Right renal pelvis (tissue), 4 donors: ENCODE measurements around the gene DLX4. TPM values are rescaled to one million over a fixed set of nuclear protein-coding genes. Genes with fewer than 3 reads are reported as not detected.

Experiments
- DNase-seq, 4 donors: peaks; one replicate each; pipeline ENCODE4 v3.0.0-alpha.2; 2013; ENCODE audit warnings: low read depth in 4 of 4, low spot score in 3 of 4, missing footprints in 1 of 4
- polyA plus RNA-seq, 4 donors: library from polyadenylated mRNA; unstranded; fragments of 120-200 nt; gene quantifications; one replicate each; pipeline ENCODE4 v1.2.1, GENCODE V29; 2013; ENCODE audit not compliant: insufficient read length in 4 of 4

Gene DLX4
- polyA plus RNA-seq, 4 donors, result 0.52 to 0.78 (median 0.62) TPM

GRCh38 chr17:49967621-49968404, 1.2 kb upstream of the DLX4 start:
- no peak for DNase-seq

- no peak for DNase-seq
Measured at GRCh38 chr17:49968405-49969133, 421 bp upstream of the DLX4 start.

- DNase-seq, result no peak
Measured at GRCh38 chr17:49969795-49970389, 902 bp downstream of the DLX4 start.

GRCh38 chr17:49970498-49970897, 1.5 kb downstream of the DLX4 start:
- no peak for DNase-seq

DNA sequence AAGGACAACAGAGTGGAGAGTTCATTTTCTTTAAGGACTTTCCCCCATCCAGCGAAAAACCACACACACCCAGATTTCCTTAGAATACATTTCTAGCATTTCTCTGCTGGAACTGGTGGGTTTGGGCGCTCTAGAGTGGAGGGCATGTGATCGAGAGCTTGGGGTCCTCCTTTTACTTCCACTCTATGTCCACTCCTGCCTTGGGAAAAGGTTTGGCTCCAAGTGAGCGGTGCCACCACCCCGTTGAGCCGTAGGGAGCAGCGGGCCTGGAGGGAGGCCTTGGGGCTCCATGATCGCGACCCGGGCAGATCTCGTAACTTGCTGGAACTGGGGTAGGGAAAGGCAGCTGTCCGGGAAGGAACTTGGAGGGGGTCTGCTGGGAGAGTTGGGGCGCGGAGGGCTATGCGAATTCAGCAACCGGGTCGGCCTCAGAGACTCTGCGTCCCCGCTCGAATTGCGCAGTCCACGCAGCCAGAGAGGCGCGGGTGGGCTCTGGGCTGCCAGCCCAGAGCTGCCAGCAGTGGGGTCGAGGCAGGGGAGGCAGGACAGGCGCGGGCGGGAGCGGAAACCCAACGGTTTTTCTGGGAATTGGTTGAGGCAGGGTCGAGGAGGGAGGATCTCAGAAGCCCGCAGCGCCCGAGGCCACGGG, 2.3 kb downstream of the DLX4 start:
- no peak for DNase-seq

- no peak for DNase-seq
Measured at GRCh38 chr17:49971848-49972485, 3.0 kb downstream of the DLX4 start.

GRCh38 chr17:49972486-49973270, 3.7 kb downstream of the DLX4 start:
- DNase-seq, result no peak

GRCh38 chr17:49973271-49973615, 4.3 kb downstream of the DLX4 start:
- no peak for DNase-seq

- no peak for DNase-seq
Measured at GRCh38 chr17:49975531-49975930, 6.5 kb downstream of the DLX4 start.

DNA sequence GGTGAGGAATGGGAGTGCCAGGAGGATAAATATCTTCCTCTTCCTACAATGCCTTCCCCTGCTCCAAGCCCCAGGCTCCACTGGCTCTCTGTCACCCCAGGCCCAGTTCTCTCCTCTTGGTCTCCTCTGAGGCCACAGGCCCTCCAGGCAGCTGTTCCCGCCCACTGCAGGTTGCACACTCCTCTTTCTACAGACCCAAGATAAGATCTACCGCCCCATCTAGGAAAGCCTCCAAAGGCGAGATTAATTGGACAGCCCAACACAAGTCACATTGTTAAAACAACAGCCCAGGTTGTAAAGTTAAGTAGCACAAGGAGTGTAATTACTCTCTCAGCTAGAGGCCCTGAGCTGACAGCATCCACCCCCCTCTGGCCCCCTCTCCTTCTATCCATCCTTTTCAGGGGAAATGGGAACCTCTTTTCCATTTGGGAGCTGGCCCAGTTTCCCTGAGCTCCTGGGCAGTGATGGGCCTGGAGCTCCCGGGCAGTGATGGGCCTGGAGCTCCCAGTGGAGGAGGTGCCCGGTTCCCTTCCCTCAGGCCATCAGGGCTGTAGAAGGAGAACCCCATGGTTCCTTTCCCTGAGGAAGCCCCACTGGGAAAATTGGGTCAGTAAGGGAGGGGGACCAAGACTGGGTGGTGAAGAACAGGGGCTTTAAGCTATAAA, 7.3 kb downstream of the DLX4 start:
- DNase-seq, result no peak

GRCh38 chr17:49976828-49977202, 7.8 kb downstream of the DLX4 start:
- no peak for DNase-seq

GRCh38 chr17:49977463-49978389, 8.7 kb downstream of the DLX4 start:
- no peak for DNase-seq

DNA sequence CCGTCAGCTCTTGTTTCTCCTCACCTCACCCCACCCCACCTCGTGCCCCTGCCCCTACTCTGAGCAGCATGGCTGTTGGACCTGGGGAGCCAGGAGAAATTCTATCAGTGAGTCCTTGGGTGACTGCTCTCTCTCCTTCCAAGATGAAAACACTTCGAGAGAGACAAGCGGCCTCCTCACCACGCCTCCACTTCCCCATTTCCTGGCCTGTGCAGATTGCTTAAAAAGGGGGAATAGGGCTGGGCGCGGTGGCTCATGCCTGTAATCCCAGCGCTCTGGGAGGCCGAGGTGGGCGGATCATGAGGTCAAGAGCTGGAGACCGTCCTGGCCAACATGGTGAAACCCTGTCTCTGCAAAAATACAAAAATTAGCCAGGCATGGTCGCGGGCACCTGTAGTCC, 9.5 kb downstream of the DLX4 start:
- no peak for DNase-seq

GRCh38 chr17:49979748-49980479, 10.9 kb downstream of the DLX4 start:
- DNase-seq, result no peak

DNA sequence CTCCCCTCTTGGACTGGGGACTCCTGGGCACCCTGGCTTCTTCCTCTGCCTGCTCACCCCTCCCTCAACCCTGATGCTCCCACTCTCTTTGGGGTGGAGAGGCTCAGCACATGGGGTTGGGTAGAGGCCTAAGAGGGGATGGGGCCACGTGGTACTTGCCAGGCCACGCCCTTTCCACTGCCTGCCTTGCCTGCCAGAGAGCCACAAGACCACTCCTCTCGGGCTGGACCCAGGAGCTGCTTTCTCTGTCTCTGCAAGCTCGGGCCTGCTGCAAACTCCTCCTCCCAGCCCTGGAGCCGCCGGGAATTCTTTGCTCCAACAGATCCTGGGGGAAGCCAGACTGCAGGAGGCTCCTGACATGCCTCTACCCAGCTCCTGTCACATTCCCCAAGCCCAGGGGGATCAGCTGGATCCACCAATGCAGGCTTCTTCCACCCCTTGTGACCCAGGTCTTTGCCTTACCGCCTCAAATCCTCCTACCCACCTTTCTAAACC, 11.8 kb downstream of the DLX4 start:
- DNase-seq, result no peak

- no peak for DNase-seq
Measured at GRCh38 chr17:49984283-49984682, 15.3 kb downstream of the DLX4 start.

GRCh38 chr17:49984776-49985175, 15.8 kb downstream of the DLX4 start:
- no peak for DNase-seq
